Effector memory CD4-positive, alpha-beta T cell (primary cell): ENCODE results near the gene MVB12A.

ENCODE experiments used
- DNase-seq, 3 donors: peaks; one replicate each; pipeline ENCODE4 v3.0.0-alpha.2; 2020
- H3K27ac ChIP-seq: 2 replicates; pipeline ENCODE4 v1.7.0; 2013; ENCODE audit warnings: mild to moderate bottlenecking, low read length, moderate library complexity; ENCODE audit not compliant: insufficient read depth, poor library complexity, severe bottlenecking
- H3K27me3 ChIP-seq: replicated peaks from 2 replicates; pipeline ENCODE4 v1.7.0; 2013; ENCODE audit warnings: mild to moderate bottlenecking, low read length; ENCODE audit not compliant: insufficient read depth, control insufficient read depth, poor library complexity, severe bottlenecking
- H3K36me3 ChIP-seq: 2 replicates; pipeline ENCODE4 v1.7.0; 2013; ENCODE audit warnings: mild to moderate bottlenecking, low read length, moderate library complexity; ENCODE audit not compliant: control insufficient read depth, insufficient read depth
- H3K4me1 ChIP-seq: 2 replicates; pipeline ENCODE4 v1.7.0; 2013; ENCODE audit warnings: low read length, mild to moderate bottlenecking; ENCODE audit not compliant: control insufficient read depth, insufficient read depth, poor library complexity, severe bottlenecking
- H3K4me3 ChIP-seq: 2 replicates; pipeline ENCODE4 v1.7.0; 2013; ENCODE audit warnings: low read length, low read depth, mild to moderate bottlenecking; ENCODE audit not compliant: insufficient read depth, poor library complexity, severe bottlenecking
- H3K9me3 ChIP-seq: 2 replicates; pipeline ENCODE4 v1.7.0; 2013; ENCODE audit warnings: mild to moderate bottlenecking, low read length, moderate library complexity; ENCODE audit not compliant: control insufficient read depth

The MVB12A gene

GRCh38 chr19:17456127-17456526 lies 36.3 kb downstream of the MVB12A start:
- Histone ChIP-seq H3K36me3 (no peaks in the 10 kb centered on the region), H3K4me1 (no peaks in the 10 kb centered on the region), H3K27me3 (peaks cover 19% of the 10 kb centered on the region), H3K27ac (no peak overlapping the region), H3K9me3 (no peaks in the 10 kb centered on the region), H3K4me3 (no peak overlapping the region)
- no peak for DNase-seq

- Histone ChIP-seq H3K4me1 (no peaks in the 10 kb centered on the region), H3K27me3 (peaks cover 19% of the 10 kb centered on the region), H3K27ac (no peak overlapping the region), H3K36me3 (no peaks in the 10 kb centered on the region), H3K4me3 (no peak overlapping the region), H3K9me3 (no peaks in the 10 kb centered on the region)
- DNase-seq: no peak
These were observed 37.8 kb downstream of the MVB12A start for GRCh38 chr19:17457616-17458015.

DNA sequence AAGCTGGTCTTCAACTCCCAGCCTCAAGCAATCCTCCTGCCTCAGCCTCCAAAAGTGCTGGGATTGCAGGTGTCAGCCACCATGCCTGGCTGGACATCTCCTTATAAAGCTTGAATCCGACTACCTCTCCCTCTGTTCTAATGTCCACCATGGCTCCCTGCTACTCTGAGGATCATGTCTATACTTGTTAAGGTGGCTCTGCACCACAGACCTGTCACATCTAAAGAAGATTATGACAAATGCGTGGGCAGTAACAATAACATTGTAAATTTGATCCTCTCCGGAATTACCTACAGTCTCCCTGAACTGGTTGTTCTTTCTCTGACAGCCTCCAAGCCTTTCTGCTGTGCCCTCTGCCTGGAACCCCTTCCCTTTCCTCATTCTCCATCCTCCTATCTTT lies 39.1 kb downstream of the MVB12A start:
- Histone ChIP-seq H3K36me3 (no peaks in the 10 kb centered on the region), H3K4me1 (no peaks in the 10 kb centered on the region), H3K9me3 (no peaks in the 10 kb centered on the region), H3K27ac (no peak overlapping the region), H3K27me3 (peaks cover 19% of the 10 kb centered on the region), H3K4me3 (no peak overlapping the region)
- DNase-seq: no peak

DNA sequence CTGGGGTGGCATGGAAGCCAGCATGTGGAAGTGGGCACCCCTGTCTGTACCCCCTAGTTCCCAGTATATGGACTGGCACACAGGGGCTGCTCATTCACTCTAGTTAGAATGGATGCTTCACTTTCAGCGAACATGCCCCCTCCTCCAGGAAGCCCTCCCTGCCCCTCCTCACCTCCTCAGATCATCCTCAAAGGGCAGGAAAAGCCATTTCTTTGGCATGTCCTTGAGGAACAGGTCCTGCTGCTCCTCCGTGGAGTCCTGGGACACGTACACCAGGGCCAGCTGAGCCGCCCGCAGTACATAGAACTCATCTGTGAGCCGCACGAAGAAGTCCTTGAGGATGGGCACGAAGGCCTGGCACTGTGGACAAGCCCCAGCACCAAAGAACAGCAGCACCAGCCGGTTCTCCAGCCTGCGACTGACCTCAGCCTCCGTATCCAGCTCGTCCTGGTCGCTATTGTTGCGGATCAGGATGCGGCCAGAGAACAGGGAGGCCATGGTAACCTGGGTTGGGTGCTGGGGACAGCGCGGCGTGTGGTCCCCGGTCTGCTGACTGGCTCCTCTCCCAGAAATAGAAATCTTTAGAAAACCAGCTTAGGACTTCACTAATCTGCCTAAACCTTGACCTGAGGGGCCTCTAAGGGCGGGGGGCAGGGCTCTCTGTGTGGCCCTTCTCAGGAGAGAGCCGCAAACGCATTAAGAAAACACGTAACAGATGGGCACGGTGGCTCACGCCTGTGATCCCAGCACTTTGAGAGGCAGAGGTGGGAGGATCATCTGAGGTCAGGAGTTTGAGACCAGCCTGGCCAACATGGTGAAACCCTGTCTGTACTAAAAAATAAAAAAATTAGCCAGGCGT lies 40.8 kb downstream of the MVB12A start, which contains the start of gene NXNL1:
Gene NXNL1, minus strand, starts transcription at position 555 of the 859 bp plus-strand sequence. Its CDS starts 57 bp downstream, at position 498.
- Histone ChIP-seq H3K27ac (no peak within 1 kb of the TSS), H3K36me3 (no peaks in the 10 kb centered on the region), H3K9me3 (no peaks in the 10 kb centered on the region), H3K27me3 (peaks cover 10% of the 10 kb centered on the region), H3K4me3 (no peak within 1 kb of the TSS), H3K4me1 (no peaks in the 10 kb centered on the region)
- no peak for DNase-seq

- H3K4me3 ChIP-seq: no peak overlapping the region
- H3K27ac ChIP-seq: no peak overlapping the region
- H3K36me3 ChIP-seq: no peaks in the 10 kb centered on the region
These were observed 46.6 kb downstream of the MVB12A start for GRCh38 chr19:17466487-17466850.

DNA sequence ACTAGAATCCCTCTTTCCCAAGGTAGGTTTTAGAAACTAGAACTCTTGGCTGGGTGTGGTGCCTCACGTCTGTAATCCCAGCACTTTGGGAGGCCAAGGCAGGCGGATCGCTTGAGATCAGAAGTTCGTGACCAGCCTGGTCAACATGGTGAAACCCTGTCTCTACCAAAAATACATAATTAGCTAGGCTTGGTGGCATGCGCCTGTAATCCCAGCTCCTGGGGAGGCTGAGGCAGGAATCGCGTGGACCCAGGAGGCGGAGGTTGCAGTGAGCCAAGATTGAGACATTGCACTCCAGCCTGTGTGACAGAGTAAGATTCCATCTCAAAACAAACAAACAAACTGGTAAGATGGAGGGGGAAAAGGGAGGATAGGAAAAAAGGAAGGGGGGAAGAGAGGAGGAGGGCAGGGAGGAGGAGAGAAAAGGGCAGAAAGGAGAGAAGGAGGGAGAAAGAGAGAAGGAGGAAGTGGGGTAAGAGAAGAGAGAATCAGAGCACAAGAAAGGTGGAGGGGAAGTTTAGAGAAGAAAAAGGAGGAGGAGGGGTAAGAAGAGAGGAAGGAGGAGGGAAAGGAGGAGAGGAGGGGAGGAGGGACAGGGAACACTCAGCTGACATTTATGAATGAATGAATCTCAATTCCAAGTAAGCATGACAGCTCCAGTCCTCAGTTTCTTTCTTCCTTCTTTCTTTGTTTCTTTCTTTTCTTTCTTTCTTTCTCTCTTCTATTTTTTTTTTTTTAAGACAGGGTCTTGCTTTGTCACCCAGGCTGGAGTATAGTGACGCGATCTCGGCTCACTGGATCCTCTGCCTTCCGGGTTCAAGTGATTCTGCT lies 47.8 kb downstream of the MVB12A start:
- Histone ChIP-seq H3K4me3 (no peak overlapping the region), H3K27ac (no peak overlapping the region)
- DNase-seq: no peak

More at GRCh38 chr19:17466487-17466850, 46.6 kb downstream of the MVB12A start:
- no peak for DNase-seq
- peaks cover 15% of the 10 kb centered on the region for H3K4me1 ChIP-seq
- H3K9me3 ChIP-seq: no peaks in the 10 kb centered on the region
- H3K27me3 ChIP-seq: no peaks in the 10 kb centered on the region

DNA sequence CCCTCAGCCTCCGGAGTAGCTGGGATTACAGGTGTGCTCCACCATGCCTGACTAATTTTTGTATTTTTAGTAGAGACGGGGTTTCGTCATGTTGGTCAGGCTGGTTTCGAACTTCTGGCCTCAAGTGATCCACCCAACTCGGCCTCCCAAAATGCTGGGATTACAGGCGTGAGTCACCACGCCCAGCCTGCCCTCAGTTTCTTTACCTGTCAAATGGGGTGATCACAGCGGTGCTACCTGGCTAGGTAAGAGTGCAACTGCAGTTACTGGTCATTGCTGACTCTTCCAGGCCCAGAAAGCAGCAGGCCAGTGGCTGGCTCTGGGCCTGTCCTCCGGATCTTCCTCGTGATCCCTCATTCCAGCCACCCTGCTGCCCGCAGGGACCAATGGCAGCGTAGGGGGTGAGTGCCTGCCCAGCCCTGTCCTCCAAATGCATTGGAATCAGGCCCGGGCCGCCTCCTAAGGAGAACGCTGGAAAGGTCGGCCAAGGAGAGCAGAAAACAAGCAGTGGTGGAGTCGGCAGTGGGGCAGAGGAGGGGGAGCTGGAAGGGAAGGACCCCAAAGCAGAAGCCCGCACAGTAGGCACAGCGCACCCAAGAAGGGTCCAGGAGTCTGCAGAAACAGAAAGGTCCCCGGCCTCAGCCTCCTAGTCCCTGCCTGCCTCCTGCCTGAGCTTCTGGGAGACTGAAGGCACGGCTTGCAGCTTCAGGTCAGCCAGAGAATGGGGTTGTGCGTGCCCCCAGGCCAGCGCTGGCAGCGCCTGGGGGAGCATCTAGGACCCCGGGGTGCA lies 48.6 kb downstream of the MVB12A start:
- Histone ChIP-seq H3K27ac (peak overlapping the region; percentile 63), H3K9me3 (no peaks in the 10 kb centered on the region), H3K27me3 (no peaks in the 10 kb centered on the region), H3K4me3 (no peak overlapping the region), H3K4me1 (peaks cover 15% of the 10 kb centered on the region), H3K36me3 (no peaks in the 10 kb centered on the region)
- no peak for DNase-seq

More for the DNA sequence above, 47.8 kb downstream of the MVB12A start:
- Histone ChIP-seq H3K9me3 (no peaks in the 10 kb centered on the region), H3K36me3 (no peaks in the 10 kb centered on the region), H3K4me1 (peaks cover 15% of the 10 kb centered on the region), H3K27me3 (no peaks in the 10 kb centered on the region)

GRCh38 chr19:17469092-17469480 lies 49.2 kb downstream of the MVB12A start:
- no peak for DNase-seq
- H3K4me1 ChIP-seq: peaks cover 15% of the 10 kb centered on the region
- H3K27me3 ChIP-seq: no peaks in the 10 kb centered on the region
- peak overlapping the region; percentile 80 for H3K4me3 ChIP-seq
- H3K9me3 ChIP-seq: no peaks in the 10 kb centered on the region
- no peaks in the 10 kb centered on the region for H3K36me3 ChIP-seq
- peak overlapping the region; percentile 63 for H3K27ac ChIP-seq

DNA sequence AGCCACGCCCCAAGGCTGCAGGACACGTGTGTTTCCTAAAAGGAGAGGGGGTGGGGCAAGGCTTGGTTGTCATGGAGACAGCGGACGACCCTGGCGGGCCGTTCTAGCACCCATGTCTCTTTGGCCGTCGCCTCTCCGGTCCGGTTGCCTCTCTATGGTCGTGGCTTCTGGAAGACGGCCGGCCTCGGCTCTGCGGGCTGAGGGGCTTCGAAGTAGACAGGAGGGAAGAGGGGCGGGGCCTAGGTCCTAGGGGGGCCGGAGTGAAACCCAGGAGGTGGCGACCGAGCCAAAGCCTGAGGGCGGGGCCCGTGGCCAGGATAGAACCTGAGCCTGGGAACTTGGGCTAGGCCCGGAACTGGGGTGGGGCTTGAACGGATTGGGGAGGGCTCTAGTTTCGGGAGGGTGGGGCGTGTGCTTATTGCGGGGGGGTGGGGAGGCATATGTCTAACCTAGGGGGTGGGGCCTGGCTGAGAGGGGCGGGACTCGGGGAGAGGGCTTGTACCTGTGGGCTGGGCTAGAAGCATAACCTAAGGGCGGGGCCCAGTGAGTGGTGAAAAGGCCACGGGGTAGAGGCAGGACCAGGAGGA lies 49.7 kb downstream of the MVB12A start:
- Histone ChIP-seq H3K4me3 (peak overlapping the region; percentile 80), H3K9me3 (no peaks in the 10 kb centered on the region), H3K27ac (peak overlapping the region; percentile 63), H3K36me3 (no peaks in the 10 kb centered on the region), H3K27me3 (no peaks in the 10 kb centered on the region), H3K4me1 (peaks cover 15% of the 10 kb centered on the region)
- DNase-seq: peak; percentile 89 to 95 (median 94)
